ENCODE measurements around the gene OGG1.
"Not testable (repeated sequence)": the region's sequence is repeated elsewhere in the genome, so short reads cannot be mapped to it uniquely, and the experiment has no call there.

The OGG1 gene

DNA sequence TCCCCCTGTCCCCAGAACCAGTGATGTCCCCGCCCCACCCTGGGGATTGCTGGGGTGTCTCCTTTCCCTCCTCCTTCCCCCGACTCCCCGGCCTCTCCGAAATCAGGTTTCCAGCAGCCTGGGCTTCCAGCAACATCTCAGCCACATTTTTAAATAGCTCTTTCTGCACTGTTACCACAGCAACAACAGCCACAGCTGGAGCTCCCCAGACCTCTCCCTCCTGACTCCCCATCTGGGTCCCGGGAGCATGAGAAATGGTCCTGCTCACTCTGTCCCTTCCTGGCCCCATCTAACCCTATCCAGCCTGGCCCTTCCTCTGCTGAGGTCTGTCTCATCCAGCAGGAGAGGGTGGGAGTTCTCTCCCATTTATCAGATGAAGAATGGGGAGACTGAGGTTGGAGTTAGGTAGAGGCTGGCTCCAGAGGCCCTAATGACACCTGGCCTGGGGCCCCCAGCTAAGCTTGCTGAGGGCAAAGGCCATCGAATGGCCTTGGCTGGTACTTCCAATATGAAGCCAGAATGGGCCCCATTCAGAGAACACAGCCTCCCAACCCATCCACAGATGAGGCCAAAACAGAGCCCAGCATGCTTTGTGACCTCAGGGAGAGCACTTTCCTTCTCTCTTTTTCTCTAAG is 18.5 kb downstream of the OGG1 start:
- DNase-seq: no peak

DNA sequence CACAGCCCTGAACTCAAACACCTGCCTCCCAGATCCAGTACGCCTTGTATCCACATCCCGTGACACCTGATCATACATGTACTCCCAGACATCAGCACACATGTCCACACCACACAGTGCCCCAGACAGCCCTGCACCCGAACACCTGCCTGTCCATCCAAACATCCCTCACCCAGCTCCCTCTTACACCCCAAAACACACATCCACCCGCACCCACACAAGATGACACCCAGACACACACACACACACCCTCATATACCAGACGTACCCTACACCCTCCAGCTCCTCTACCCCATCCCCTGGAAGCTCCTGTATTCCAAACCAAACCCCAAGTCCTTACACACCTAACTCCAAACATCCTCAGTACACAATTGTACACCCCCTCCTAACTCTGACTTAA is 19.3 kb downstream of the OGG1 start:
- DNase-seq: no peak

DNA sequence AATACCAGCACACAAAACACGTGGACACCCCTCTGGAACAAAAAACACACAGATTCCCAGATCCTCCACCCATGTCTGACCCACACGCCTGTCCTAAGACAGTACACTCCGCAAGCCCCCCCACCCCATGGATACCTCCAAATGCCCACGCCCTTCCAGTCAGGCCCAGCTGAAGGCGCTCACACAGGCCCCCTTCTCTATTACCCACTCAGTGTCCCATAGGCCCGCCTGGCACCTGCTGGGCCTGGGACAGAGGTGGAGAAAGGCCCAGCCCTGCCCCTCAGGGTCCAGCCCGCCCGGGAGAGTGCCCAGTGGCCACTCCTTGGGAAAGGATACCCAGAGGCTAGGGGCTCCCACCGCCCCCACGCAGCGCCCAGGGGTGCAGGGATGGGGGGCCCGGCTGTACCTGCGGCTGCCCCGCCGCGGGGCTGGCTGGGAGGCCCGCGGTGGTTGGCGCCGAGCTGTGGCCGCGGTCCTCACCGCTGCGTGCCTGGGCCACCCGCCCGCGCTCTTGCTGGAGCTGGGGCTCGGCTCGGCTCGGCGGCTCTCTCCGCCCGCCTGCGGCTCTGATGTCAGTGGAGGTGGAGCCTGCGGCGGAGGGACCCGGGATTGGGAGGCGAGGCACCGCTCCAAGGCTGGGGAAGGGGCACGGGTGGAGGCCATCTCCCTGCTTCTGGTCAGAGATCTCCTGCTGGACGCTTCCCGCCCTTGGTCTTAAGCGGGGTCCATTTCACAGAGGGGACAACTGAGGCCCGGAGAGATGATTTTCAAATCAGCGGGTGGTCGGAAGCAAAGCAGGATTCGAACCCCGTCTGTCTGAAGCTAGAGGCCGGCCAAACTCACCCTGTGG is 19.9 kb downstream of the OGG1 start, which contains the start of gene CAMK1:
Gene CAMK1 (minus strand): TSS at position 522 of the 850 bp plus-strand sequence. CDS start 2,198 bp downstream, outside the sequence.
- DNase-seq: peak; percentile 57

DNA sequence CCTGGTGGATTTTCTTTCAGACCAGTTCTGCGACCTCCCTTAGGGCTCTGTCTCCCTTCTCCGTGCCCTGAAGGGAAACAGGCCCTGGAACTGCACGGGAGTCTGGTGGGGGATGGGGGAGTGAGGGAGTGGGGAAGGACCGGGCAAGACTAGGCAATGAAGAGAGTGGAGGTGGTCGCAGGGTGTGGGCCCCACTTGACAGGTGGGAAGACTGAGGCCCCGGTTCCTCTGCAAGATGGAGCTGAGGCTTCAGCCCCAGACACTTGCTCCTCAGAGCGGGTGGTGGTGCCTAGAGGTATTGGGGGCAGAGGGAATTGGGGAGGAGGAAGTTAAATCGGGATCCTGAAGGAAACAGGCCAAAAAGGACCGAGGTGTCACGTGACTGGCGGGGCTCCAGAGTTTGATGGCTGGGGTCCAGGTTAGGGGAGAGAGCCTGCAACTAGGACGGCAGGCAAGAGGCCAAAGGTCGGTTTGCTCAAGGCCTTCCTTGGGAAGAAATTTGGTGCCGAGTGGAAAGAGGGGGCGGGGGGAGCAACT is 20.6 kb downstream of the OGG1 start:
- no peak for DNase-seq

DNA sequence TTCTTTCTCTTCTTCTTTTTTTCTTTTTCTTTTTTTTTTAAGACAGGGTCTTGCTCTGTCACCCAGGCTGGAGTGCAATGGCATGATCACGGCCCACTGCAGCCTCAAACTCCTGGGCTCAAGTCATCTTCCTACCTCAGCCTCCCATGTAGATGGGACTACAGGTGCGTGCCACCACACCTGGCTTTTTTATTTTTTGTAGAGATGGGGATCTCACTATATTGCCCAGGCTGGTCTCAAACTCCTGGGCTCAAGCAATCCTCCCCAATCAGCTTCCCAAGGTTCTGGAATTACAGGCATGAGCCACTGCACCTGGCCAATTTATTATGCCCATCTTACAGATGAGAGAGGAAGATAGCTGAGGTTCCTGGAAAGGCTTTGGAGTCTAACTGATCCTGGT is 21.3 kb downstream of the OGG1 start:
- DNase-seq: not testable (repeated sequence)

DNA sequence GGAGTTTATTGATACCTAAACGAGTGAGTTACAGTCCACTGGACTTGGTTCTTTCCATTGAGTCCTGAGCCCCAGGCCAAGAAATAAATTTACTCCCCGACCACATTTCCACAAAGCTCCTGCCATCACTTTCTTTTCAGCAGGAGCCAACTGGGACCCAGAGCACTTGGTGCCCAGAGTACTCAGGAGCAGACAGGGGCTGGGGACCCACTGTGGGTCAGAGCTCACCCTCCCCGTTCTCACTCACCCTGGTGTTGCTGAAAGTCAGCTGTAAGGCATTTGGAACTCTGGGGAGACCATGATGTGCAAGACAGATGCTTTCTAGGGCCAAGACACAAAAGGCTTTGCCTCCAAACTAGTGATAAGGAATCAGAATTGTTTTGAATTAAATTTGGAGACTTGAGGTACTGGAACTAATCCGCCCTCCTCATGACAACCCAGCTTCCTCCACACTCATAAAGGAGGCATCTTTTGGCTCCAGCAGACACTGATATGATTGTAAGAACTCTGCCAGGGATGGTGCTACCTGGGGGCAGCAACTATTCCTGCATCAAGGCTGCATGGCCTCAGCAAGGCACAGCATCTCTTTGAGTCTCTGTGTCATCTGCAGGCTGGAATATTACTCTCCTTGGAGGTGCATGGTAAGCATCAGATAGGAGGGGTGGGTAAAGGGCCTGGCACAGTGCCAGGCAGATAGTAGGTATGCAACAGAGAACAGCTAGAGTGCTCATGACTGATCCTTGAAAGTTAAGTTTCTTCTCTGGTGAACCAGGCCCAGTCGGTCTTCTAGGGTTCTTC is 27.3 kb downstream of the OGG1 start:
- DNase-seq: no peak

DNA sequence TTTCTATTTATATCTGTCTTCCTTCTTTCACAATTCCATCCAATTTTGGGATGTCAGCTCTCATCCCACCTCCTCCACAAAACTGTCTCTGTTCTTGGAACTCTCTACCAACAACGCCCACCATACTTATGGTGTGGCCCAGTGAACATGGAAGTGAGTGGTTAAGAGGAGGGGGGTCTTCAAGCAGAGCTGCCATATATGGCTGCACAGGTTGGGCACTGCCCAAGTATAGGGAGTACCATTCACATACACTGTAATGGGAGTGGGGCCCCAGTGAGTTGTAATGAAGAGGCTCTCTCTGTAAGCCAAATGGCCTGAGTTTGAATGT is 27.9 kb downstream of the OGG1 start:
- DNase-seq: no peak

DNA sequence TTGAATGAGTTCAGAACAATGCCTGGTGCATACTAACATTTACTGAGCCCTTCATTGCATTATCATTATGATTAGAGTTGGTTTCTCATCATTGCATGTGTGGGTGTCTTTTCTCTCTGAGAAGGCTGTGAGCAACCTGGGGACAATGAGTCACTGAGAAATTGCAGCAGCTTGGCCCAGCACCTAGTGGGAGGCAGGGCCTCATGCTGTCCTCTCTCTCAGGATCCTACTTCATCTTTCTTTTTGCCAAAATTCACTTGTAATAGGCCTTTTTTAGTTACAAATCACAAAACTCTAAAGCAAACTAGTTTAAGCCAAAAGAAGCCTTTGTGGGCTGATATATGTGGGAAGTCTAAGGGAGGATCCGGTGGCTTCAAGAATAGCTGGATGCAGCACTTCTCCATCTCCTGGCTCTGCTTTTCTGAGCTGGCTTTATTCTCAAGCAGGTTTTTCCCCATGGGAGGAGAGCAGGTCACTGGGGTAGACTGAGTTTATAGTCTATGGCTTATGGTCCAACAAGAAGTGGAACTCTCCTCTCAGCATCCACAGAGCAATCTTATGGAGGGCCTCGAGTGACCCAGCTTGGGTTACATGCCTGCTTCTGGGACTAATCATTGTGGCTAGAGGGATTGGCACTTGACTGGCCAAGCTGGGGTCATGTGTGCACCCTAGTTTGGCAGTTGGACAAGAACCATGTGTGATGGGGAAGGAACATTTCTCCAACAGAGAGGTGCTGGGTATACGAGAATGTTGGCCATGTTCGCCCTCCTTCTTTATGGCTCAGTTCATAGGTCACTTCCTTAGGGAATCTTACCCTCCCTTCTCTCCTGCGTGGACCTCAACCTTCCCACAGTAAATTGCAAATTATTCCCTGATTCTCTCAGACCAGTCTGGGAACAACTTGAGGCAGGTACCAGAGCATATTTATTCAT is 28.7 kb downstream of the OGG1 start:
- peak; percentile 38 for DNase-seq

DNA sequence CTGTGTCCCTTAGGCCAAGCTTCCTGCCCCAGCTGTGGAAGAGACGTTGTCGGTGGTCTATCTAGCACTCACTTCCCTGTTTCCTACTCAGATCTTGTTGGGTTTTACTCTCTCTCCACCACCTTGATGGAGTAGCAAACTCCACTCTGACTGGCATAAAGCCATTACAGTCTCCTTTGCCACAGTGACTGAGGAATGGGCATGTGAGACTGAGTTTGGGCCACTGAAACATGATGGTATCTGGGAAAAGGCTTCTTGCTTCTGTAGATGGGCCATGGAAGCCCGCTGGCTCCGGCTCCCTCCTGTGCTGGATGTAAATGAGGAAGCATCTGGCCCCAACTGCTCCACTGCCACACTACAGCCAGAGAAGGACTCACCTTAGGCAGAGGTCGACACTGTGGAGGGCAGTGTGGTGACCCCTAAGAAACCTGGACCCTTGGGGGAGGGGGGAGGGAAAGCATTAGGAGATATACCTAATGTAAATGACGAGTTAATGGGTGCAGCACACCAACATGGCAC is 29.4 kb downstream of the OGG1 start:
- no peak for DNase-seq

DNA sequence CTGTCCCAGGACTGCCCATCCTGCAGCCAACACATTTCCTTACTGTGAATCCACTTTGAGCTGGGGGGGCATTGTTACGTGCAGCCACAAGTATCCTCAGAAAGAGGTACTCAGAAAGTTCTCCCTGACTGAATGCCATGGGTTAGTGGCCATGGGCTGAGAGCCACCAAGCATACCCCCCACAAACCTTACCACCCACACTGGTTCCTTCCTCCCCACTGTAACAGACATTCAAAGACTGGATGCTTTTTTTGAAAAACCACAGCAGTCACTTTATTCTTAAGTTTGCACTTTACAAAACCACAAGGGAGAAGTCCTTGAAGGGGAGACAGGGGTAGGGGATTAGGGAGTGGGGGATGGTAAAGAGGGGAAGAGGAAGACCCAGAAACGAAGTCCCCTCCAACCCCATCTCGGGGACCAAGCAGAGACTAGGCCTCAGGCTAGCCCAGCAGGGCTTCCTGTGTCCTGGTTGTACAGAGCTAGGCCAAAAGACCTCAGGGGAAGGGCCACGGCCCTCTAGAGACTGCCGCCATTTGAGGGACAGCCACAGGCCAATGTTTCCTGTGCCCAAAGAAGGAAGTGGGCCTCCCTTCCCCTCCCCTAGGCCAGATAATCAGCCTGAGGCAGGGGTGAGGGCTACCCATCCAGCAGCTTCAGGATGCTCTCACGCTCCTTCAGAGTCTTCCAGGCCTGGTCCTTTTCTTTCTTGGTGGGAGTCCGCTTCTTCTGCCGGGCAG is 30.1 kb downstream of the OGG1 start:
- DNase-seq: peak; percentile 29

DNA sequence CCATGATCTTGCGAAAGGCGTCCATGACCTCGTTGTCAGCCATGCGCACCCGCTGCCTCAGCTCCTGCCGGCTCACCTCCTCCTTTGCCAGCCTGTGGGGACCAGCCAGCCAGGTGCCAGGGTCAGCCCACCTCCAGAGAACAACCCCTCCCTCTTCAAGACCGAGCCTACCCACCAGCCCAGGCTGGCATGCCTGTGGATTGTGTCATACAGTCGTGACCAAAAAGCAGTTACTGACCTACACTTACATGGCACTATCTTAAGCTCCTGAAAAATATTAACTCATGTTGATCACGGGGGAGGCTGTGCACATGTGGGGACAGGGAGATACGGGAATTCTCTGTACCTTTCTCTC is 30.7 kb downstream of the OGG1 start:
- DNase-seq: no peak

DNA sequence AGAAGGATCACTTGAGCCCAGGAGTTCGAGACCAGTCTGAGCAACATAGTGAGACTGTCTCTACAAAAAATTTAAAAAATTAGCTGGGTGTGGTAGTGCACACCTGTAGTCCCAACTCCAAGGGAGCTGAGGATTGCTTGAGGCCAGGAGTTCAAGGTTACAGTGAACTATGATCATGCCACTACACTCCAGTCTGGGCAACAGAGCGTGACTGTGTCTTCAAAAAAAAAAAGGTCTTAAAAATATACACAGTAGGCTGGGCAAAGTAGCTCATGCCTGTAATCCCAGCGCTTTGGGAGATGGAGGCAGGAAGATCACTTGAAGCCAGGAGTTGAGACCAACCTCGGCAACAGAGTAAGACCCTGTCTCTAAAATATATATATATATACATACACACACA is 31.2 kb downstream of the OGG1 start:
- no peak for DNase-seq

DNA sequence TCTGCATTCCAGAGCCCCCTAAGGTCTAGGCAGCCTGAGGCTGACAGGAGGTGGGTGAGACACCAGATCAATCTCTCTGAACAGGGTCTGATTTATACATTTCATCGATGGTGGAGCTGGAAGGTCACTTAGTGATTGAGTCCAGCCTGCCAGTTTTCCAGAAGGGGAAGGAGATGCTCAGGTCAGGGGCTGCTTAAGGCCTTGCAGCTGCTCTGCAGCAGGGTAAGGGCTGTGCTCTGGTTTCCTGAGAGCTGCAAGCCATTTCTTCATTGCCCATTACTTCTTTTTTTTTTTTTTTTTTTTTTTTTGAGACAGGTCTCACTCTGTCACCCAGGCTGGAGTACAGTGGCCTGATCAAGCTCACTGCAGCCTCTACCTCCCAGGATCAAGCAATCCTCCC is 31.8 kb downstream of the OGG1 start:
- no peak for DNase-seq

DNA sequence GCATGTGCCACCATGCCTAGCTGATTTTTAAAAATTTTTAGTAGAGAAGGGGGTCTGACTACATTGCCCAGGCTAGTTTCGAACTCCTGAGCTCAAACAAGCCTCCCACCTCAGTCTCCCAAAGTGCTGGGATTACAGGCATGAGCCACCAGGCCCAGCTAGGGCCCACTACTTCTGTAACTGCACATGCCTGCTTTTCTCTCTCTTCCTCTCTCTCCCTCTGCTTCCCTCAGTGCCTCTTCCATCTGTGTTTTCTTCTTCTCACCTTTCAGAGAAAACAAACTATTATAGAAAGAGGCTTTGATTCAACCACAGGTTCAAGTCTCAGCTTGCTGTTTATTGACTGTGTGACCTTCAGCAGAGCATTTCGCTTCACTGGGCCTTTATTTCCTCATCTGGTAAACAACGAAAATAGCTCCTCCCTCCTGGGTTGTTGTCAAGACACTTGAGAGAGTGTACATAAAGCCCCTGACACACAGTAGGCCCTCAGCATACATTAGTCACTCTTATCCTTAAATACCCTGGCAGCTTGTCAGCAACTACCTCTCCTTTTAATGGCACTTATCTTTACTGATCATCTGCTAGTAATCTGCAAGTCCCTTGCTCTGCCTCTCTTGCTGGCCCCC is 32.3 kb downstream of the OGG1 start:
- no peak for DNase-seq

DNA sequence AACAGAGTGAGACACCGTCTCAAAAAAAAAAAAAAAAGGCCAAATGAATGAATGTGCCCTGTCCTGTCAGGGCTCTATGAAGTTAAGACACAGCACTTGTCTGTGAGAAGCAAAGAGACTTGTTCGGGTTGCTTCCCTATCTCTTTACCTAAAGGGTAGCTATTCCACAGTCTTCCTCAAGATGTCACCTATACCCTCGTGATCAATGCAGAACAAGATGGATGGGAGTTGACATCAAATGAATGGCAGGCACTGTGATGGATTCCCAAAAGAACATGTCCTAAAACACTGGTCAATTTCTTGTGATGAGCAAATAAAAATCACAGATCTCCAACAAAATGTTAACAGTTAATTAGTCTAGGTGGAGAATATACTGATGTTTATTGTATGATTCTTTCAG is 33.0 kb downstream of the OGG1 start:
- DNase-seq: no peak

DNA sequence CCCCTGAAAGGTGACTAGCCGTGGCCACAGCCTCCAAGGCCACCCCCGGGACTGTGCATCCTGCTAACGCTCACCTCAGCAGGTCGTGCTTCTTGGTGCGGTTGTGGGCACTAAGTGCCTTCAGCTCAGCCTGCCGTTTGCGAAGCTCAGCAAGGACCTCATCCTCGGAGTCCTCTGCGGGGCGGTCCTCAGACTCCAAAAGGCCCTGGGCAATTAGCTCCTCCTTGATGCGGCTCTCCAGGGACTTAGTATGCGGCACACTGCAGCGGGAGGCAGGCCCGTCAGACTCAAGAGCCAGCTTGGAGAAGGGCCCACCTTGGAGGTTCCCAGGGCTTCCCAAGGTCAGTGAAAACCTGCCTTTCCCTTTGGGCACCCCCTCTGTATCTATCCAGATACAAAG is 34.2 kb downstream of the OGG1 start:
- DNase-seq: no peak

DNA sequence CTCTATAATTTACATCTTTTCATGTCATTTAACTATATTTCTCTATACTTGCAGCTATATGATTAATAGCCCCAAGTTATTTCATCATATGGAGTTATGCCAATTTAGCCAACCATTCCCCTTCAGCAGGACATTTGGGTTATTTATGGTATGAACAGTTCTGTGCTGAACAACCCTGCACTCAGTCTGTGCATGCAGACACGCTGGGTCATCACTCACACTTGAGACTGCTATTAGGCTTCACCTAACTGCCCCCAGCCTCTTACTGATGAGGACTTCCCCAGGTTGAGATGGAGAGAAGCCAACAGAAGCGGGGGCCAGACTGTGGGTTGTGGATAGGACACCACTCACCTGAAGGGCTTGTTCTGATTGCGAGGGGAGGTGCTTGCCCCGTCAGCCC is 35.2 kb downstream of the OGG1 start:
- no peak for DNase-seq

DNA sequence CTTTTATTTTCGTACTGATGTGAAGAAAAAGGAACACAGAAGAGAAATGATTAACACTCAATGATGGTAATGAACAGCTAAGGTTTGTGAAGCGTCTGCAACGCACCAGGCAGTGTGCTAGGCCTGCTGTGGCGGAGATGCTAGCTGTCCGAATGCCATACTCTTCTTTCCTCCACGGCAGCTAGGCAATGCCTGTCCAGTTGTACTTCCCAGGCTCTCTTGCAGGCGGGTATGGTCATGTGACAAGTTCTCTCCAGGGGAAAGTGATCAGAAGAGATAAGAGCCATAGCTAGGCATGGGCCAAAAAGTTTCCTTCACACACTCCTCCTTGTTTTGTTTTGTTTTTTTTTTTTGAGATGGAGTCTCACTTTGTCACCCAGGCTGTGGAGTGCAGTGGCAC is 35.9 kb downstream of the OGG1 start:
- DNase-seq: no peak

DNA sequence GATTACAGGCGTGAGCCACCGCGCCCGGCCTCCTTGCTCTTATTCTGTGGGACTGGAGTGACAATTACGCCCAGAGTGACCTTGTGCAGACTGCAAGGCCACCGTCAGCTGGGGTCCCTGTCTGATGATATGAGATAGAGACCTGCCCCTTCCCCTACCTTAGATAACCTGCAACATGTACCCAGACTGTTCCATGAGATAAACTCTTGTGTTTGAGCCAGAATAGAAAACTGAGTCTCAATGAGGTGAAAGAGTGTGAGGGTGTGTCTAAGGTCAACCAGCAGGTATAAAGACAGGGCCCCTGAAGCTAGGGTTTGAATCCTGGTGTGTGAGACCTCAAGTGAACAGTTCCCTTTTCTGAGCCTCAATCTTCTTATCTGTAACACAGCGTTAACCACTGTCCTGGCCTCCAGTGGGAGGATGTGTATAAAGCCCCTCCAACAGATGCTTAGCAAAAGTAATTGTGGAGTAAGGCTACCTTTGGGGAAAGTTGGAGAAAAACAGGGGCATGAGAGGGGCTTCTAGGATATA is 36.5 kb downstream of the OGG1 start:
- DNase-seq: no peak

DNA sequence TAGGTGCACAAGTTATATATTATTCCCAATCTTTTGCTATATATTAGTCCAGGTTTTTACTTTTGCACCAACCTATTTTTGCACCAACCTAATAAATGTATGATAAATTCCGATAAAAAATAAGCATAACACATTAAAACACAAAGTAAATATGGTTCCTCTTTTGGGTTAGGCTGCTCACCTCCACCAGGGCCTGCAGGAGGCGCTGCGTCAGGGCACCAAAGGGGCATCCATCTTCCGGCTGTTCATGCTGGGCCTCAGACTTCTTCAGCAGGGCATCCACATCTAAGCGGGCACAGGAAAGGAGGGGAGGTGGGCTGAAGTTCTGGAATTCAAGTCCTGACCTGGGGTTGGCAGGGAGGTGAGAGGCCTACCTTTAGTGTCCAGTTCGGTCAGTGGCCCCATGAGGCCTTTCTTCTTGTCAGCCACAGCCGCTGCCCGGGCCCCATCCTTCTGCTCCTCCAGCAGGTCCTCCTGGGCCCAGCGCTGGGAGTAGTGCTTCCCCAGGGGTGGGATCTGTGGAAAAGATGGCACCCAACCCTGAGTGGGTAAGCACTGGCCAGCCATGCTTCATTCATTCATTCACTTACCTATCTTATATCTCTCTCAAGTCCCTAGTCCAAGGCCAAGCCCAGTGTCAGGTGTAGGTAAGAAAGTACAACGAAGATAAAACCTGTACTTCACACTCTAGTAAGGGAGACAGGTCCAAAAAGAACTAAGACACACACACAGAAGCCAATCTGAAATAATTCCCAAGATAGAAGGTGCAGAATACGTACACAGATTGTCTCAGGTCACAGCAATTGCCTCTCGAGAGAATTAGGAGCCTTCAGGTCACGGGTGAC is 37.3 kb downstream of the OGG1 start:
- no peak for DNase-seq

Measured in activated CD8-positive, alpha-beta memory T cell treated with anti-CD3 and anti-CD28 coated beads, Interleukin-2, amount 50 U/mL, for 4 hours (primary cell).